GM21717 (cell line): ENCODE results near the gene ALK.

Experiments
- ATAC-seq: cut with Tn5 transposase; IDR thresholded peaks from one replicate; pipeline ENCODE4 v1.9.1; 2021; ENCODE audit warnings: mild to moderate bottlenecking, moderate library complexity; ENCODE audit not compliant: unreplicated experiment

The ALK gene

DNA sequence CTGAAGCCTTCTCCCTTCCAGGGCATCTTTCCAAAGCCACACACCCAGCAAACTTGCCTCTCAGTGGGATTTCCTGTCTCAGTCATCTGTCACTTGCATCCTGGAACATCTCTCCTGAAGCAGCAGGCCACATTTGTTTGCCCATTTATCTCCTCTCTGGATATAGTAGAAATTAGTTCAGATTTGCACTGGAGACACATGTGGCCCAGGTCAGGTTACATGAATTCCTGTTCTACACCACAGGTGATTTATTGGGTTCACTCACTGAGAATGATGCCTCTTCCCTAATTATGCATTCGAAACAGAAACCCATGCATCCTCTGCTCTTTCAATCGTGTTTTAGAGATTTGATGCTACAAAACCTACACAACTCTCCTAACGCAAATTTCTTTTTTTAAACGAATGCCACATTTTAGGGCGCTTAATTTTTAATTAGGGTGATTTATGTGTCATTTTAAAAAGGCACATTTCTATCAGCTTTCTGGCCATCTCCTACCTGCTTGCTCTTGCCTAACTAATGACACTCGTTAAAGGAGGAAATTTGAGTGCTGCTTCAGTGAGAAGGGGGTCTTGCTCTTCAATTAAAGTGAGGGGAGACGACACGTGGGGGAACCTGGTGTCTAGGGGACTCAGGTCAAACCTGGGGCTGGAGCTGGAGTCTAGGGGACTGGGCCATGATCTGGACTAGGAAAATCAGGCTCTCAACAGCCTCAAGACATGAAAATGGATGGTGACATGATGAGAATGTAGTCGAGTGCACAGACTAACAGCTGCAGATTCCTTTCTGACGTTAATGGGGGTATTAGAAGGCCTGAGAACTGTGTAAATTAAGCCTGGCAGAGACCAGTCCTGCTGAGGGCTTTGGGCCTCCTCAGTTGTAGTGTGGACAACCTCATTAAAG is 584.8 kb downstream of the ALK start:
- no peak for ATAC-seq

DNA sequence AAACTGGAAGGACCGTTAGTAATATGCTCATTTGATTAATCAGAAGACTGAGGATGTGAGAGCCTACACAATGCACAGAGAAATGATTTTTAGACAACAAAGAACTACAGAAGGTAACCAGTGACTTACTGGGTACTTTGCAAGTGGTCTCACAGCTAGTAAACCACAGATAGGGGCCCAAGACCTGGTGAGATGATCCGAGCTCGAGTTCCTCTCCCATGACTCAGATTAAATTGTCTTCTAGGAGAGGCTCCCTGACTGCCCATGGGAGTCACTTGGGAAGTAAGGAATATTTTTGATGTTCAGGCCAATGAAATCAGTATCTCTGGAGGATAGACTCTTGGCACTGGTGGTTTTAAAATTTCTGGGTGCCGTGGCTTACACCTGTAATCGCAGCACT is 586.0 kb downstream of the ALK start:
- ATAC-seq: no peak

DNA sequence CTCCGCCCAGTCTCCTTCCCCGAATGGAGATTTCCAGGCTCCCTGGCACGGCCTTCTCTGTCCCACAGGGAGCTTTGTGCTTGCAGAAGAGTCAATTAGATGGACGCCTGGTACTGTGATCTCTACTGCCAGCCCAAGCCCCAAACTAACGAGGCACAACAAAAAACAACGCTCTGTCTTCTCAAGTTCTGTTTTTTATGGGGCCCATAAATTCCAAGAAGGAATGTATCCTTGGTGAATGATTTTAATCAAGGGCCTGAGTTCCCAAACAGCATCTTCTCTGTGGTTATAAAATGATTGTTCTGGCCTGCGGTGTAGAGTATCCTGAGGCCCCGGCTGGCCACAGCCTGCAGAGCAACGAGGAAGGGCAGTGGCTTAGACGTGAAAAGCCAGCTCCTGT is 586.7 kb downstream of the ALK start:
- ATAC-seq: no peak

DNA sequence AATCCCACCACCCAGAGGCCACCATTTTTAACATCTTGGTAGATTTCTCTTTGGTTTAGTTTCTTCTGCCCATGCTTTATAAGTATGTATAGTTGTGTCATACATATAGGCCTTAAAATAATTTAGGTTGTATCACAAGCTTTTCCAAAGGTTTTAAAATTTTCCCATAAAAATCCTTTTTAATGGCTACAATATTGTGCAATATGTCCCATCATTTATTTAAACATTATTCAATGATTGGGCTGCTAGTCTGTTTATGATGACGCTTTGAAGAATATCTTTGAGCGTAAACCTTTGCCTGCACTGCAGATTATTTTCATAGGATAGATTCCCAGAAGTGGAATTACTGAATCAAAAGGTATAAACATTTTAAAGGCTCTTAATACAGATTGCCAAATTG is 588.8 kb downstream of the ALK start:
- ATAC-seq: no peak

DNA sequence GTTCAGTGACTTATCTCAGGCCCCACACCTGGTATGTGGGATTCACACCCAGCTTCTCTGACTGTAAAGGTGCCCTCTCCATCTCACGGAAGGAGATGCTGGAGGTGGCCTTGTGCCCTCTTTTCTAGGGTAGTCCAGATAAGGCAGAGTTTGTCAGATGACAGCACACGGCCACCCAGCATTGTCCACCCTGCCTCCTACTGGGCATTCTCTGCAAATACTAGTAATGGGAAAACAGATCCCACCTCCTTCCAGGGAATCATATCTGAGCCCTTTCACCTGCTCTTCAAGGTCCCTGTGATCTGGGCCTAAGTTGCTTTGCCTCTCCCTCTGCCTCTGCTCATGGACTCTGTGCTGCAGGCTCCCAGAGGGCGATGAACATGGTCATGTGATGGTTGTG is 591.5 kb downstream of the ALK start:
- ATAC-seq: no peak

DNA sequence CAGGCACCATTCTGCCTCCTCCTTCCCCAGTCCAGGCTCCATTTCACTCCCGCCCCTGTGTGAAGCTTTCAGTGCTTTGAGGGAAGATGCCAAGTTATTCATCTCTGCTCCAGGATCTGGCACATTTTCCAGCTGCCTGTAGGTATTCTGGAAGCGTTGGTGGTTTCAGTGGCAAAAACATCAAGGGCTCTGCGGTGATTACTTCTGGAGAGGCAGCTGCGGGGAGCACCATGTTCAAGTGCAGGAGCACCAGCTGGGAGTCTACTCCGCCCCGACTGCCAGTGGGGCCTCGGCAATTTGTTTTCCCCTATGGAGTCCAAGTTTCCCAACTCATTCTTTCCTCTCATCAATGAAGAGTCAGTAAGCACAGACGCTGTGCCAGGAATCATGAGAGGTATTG is 594.5 kb downstream of the ALK start:
- no peak for ATAC-seq

DNA sequence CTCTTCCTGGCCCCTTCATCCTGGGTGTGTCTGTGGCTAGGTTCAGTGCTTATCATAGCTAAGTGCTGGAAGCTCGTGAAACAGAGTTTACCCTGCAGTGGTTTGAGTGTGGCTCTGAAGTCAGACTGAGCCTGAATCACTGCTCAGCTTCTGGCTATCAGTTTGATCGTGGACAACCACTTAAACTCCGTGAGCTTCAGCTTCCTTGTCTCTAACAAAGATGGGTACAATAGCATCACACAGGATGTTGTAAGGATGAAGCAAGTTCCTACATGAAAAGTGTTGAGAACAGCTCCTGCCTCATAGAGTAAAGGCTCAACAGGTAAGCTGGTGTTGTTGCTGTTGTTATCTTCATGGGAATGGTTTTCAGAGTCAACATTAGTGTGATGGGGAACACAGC is 595.8 kb downstream of the ALK start:
- no peak for ATAC-seq

DNA sequence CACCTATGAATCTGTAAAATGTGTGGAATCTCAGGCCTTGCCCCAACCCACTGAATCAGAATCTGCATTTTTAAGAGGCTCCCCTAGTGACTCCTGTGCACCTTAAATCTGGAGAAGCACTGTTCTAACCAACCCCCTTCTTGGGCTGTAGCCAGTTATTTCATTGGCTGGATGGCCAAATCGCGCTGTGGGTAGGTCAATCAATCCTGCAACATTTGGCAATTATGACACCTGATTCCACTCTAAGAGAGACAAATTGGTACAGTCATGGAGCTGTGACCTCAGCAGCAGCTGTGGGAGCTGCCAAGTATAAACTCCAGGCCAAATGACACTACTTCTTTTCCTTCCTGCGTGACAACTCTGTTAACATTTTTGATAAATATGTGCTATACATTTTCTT is 597.4 kb downstream of the ALK start:
- no peak for ATAC-seq

DNA sequence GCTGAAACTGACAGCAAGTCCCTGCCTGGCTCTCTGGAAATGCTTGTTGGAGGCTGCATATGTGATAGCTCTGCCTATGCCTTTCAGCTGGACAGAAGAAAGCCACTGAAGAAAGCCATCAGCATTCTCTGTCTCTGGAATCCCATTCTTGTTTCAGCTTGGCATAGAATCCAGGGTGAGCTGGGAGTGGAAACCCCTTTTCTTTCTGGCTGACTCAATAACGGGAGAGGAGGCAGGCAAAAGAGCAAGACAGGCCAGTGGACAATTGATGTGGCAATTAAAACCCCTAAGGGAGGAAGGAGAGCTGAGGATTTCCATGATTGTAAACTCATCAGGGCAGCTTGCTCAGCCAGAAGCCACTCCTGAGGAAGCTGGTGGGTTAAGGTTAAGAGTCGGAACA is 598.1 kb downstream of the ALK start:
- ATAC-seq: no peak

DNA sequence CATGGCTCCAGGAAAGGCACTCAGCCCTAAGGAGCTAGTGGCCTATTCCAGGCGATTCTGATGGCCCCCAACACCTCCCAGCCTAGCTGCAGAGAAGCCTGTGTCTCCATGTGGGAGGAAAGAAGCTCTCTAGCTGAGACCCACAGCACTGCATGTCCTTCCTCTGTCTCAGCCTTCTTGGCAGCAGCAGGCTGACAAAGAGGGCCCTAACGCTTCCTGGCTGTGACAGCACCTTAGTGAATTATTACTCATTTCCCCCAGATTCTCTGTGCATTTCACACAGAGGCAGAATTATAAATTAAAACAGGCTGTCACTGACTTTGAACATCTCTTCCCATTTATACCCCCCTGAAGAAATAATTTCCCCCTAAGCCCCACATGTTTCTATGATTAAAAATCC is 599.4 kb downstream of the ALK start:
- ATAC-seq: no peak

DNA sequence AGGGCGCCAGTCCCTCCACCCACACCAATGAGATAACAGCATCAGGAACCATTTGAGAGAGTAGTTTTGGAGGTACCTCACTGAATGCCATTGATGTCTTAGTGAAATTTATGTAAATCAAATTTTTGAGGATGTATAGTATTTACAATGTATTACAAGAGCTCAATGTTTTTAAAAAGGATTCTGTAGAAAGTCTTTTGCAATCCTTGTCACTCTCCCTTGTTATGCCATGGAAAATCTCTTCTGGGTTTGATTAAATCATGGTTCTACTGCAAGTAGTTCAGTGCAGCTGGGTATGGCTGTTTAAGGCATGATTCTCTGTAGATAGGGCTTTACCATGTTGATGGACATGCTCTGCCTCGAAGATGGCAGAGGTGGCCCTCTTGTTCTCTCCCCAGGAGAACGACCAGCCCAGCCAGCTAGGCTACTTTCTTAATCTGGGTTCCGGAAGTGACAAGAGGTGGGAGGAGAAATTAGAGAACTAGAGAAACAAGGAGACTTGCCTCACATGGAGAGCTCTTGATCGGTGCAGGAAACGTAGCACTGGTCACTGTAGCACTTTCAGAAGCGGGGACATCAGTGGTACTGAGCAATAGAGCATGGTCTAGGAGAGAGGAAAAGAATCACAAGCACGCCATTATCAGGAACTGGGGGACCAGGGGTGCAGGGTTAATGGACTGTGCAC is 603.4 kb downstream of the ALK start:
- no peak for ATAC-seq

DNA sequence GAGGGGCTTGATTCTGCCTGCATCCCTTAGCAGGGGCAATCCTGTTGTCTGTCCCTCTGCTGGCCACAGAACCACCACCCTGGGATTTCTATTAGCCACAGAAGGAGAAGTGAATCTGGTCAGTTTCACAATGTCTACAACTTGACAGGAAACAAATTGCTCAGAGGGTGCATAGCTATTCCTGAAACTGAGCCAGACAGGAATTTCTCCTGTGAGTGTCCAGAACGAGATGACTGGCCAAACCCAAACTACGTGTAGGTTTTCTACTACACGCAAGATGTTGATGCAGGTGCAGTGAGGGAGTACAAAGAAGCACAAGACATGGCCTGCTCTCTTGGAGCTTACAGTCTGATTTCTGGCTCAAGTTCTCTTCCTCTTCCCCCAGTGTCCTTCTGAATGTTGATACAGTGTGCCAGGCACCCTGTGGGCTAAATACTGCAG is 604.3 kb downstream of the ALK start:
- ATAC-seq: peak; percentile 44

DNA sequence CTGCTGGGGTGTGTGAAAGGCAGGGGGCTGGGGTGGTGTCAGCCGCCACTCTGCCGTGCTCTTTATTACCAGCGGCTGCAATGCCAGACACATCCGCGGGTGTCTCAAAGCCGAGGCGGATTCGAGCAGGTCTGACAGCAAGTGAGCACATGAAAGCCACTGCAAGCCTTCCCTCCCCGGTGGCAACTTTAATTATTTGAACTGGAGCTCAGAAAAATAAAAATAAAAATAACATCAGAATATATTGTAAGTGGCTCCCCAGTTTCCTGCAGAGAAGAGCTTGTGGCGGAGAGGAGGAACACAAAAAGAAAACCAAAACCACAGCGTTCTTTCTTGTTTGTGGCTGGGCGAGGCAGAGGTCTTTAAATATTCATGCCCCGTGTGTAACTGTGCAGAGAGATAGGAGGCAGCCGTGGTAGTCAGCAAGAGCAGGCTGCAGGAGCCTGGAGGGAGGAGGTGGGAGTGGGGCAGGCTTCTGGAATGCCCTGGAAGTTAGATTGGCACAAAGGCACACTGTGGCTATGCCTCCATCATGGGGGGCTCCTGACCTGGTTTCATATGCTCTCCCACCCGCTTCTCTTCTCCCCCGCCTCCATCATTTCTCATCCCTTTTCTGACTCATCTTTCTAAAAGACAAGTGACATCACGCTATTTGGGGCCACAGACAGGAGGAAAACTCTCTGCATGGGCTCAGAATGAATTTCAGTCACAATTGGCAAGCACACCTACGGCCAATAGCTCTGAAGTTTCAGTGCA is 606.4 kb downstream of the ALK start:
- peak; percentile 78 for ATAC-seq

DNA sequence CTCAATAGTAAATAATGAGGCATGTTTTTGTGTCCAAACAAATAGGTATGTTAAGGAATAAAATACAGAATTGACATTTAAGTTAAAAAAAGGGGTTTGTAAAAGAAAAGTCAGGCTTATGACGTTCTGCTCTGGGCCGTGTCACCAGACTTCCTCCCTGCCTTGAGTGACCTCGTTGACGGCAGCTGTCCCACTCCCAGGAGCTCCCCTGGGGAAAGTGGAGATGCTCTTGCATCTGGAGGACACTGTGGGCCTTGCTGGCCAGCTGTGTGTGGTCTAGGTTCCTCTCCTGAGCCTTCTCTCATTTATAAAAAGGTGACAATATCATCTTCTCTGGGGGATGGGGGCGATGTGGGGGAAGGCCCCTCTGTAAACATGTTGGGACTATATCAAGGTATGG is 609.9 kb downstream of the ALK start:
- no peak for ATAC-seq

DNA sequence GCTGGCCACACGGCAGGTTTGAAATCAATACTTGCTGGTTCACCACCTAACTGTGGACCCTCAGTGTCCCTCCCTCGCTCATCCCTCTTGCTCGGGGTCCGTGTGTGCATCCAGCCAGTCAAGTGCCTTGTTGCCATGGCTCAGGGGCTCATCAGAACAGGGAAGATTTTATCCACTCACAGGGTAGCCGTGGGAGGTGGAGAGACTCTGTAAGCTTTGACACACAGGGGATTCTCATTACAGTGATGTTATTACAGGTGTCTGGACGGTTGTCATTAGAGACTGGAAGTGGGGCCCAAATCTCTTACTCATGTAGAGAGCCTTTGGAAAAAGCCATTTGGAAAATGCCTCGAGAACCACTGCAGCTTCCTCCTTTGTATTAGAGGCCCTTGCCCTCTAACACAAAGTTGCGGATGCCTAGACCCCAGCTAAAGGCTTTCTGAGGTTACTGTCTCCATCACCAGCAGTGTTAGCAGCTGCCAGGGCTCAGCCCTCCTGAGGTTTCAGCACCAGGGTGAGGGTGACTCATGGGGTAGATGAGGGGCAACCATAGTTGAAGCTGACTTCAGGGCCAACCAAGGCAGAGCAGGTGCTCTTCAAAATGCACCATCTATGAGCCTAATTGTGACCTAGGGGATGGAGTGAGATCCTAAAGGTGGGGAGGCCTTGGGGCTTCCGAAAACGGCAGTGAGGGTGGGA is 610.6 kb downstream of the ALK start:
- ATAC-seq: no peak

DNA sequence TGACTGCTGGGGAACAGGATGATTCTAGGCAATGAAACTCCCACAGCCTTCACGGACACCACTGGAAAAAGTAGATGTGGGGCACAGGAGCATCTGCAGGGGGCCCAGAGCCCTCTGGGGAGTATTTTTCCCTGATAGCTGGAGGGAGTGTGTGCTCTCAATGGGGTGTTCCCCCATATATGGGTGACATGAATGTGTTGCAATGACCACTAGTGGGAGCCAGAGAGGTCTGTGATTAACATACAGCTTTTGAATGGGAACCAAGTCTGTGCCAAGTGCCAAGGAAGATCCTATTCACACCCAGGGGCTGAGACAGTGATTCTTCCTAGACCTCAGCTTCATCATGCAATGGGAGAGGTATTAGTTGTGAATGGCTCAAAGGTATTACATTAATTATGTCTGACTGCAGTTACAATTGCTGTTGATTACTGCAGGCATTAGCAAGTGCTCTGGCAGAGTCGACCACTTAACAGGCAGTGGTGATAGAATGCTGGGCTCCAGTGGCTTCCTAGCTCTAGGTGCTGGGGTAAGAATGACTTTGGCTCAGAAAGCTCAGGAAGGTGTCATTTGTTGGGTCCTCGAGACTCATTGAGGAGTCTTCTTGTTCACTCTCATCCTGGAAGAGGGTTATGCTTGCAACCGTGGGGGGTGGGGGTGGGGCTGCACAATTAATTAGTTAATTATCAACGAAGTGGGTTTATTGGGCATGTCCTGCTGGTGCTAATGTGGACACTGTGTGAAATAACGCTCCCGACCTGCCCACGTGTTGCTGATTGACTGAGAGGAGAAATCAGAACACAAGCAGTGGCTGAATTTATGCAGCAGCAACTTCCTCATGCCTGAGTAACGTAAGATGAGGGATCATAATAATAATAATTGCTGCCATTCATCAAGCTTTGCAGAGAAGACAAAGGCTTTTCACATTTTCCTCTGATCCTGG is 612.0 kb downstream of the ALK start:
- no peak for ATAC-seq

DNA sequence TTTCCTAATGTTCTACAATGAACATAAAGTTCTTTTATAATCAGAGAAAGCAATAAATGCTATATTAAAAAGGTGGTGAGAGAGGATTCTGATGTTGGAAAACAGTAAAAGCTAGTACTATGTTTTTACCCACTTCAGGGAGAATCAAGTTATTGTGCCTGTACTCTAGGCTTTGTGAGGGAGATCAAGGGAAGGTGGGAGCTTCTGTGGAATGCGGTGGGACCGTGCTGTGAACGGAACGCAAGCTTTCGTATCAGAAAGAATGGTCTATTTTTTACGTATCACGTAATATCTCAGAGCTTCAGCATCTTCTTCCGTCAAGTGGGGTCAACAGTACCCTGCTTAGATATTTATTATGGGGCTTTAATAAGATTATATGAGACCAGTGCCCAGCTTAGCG is 613.0 kb downstream of the ALK start:
- no peak for ATAC-seq

DNA sequence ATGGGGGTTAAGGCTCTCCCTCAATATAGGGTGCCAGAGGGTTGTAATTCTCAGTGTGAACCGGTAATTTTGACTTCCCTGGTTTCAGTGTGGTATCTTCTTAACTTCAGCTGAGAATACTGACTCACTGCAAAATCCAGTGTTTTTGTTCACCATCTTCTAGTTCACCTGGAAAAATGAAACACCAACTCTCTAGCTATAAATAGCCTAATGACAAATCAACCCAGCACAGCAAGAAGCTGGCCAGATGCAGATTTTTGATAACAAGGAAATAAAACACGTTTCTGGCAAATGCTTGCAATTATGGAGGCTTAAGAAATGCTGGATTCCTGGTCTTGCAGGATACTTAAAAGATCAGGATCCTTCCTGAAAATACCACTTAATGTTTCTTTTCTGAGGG is 613.9 kb downstream of the ALK start:
- ATAC-seq: no peak

DNA sequence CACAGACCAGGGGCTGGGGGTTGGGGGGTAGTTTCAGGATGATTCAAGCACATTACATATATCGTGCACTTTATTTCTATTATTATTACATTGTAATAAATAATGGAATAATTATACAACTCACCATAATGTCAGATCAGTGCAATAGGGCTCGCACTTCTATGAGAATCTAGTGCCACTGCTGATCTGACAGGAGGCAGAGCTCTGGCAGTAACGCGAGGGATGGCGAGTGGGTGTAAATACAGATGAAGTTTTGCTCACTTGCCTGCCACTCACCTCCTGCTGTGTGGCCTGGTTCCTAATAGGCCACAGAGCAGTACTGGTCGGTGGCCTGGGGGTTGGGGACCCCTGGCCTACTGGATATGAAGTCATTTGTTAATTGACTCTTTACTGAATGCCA is 615.6 kb downstream of the ALK start:
- ATAC-seq: no peak
